Neuronal stem cell (in vitro differentiated cells): ENCODE data around the gene IFITM10.

Experiments
- DNase-seq: peaks from one replicate; pipeline ENCODE4 v3.0.0-alpha.2; 2013; ENCODE audit warnings: low spot score
- H2AFZ ChIP-seq: one replicate; pipeline ENCODE4 v1.6.1; 2013; ENCODE audit warnings: mild to moderate bottlenecking, low read length, inconsistent platforms
- H2AK5ac ChIP-seq: 2 replicates; pipeline ENCODE4 v1.6.1; 2013; ENCODE audit warnings: low read depth, mild to moderate bottlenecking, inconsistent platforms, low read length, moderate library complexity, mixed read lengths
- H2BK120ac ChIP-seq: 2 replicates; pipeline ENCODE4 v1.6.1; 2013; ENCODE audit warnings: low read depth, mild to moderate bottlenecking, inconsistent platforms, low read length, moderate library complexity, mixed read lengths
- H2BK12ac ChIP-seq: one replicate; pipeline ENCODE4 v1.6.1; 2013; ENCODE audit warnings: low read length, inconsistent platforms
- H2BK15ac ChIP-seq: 2 replicates; pipeline ENCODE4 v1.6.1; 2013; ENCODE audit warnings: mild to moderate bottlenecking, low read length, inconsistent platforms, mixed read lengths
- H2BK5ac ChIP-seq: one replicate; pipeline ENCODE4 v1.6.1; 2013; ENCODE audit warnings: inconsistent platforms, mild to moderate bottlenecking, low read length, moderate library complexity
- H3K14ac ChIP-seq: one replicate; pipeline ENCODE4 v1.6.1; 2013; ENCODE audit warnings: low read length, inconsistent platforms
- H3K18ac ChIP-seq: 2 replicates; pipeline ENCODE4 v1.6.1; 2013; ENCODE audit warnings: low read length, inconsistent platforms
- H3K23ac ChIP-seq: 2 replicates; pipeline ENCODE4 v1.6.1; 2013; ENCODE audit warnings: low read depth, mild to moderate bottlenecking, mixed read lengths, low read length, inconsistent platforms; ENCODE audit not compliant: poor library complexity
- H3K27ac ChIP-seq: replicated peaks from 3 replicates; pipeline ENCODE4 v1.5.1; 2013; ENCODE audit warnings: low read length, inconsistent platforms
- H3K27me3 ChIP-seq, 3 experiments: 2 replicates each; pipeline ENCODE4 v1.6.1; 2013; ENCODE audit warnings: low read length in 3 of 3, mild to moderate bottlenecking in 2 of 3, inconsistent platforms in 1 of 3, low read depth in 1 of 3, mixed read lengths in 1 of 3, moderate library complexity in 1 of 3; ENCODE audit not compliant: control insufficient read depth in 3 of 3, insufficient read depth in 3 of 3
- H3K36me3 ChIP-seq, 2 donors: replicated peaks in 1 of 2; 2 replicates each; pipeline ENCODE4 v1.6.1; 2013; ENCODE audit warnings: low read length in 2 of 2; ENCODE audit not compliant: control insufficient read depth in 2 of 2, insufficient read depth in 2 of 2
- H3K4ac ChIP-seq: 2 replicates; pipeline ENCODE4 v1.6.1; 2013; ENCODE audit warnings: inconsistent platforms, mild to moderate bottlenecking, low read length, moderate library complexity
- H3K4me1 ChIP-seq, 2 donors: 1 replicate in 1 of 2; 2 replicates in 1 of 2; pipeline ENCODE4 v1.6.1; 2013; ENCODE audit warnings: low read length in 2 of 2, low read depth in 1 of 2; ENCODE audit not compliant: control insufficient read depth in 2 of 2, insufficient read depth in 1 of 2
- H3K4me2 ChIP-seq: one replicate; pipeline ENCODE4 v1.6.1; 2013; ENCODE audit warnings: mild to moderate bottlenecking, low read length, inconsistent platforms; ENCODE audit not compliant: insufficient read depth, poor library complexity, severe bottlenecking
- H3K4me3 ChIP-seq, 2 donors: 2 replicates each; pipeline ENCODE4 v1.5.1; 2013; ENCODE audit warnings: low read length in 2 of 2, mild to moderate bottlenecking in 2 of 2, inconsistent platforms in 1 of 2, moderate library complexity in 1 of 2
- H3K79me1 ChIP-seq: one replicate; pipeline ENCODE4 v1.6.1; 2013; ENCODE audit warnings: low read depth, mild to moderate bottlenecking, inconsistent platforms, low read length, moderate library complexity
- H3K9ac ChIP-seq: one replicate; pipeline ENCODE4 v1.6.1; 2013; ENCODE audit warnings: mild to moderate bottlenecking, low read depth, low read length, inconsistent platforms; ENCODE audit not compliant: poor library complexity
- H3K9me3 ChIP-seq, 2 donors: replicated peaks in 1 of 2; 2 replicates each; pipeline versions ENCODE3 to v1.6.1; 2013; ENCODE audit warnings: low read length in 2 of 2, mild to moderate bottlenecking in 2 of 2, inconsistent platforms in 1 of 2, low read depth in 1 of 2, mixed read lengths in 1 of 2, moderate library complexity in 1 of 2; ENCODE audit not compliant: control insufficient read depth in 2 of 2, insufficient read depth in 1 of 2
- H4K8ac ChIP-seq: one replicate; pipeline ENCODE4 v1.6.1; 2013; ENCODE audit warnings: low read depth, mild to moderate bottlenecking, inconsistent platforms, low read length, moderate library complexity
- H4K91ac ChIP-seq: one replicate; pipeline ENCODE4 v1.6.1; 2013; ENCODE audit warnings: low read length, low read depth, mild to moderate bottlenecking, inconsistent platforms; ENCODE audit not compliant: poor library complexity
- WGBS, 2 donors: extraction: QIAGEN DNeasy Blood & Tissue Kit; methylation state at CpG; one replicate each; pipeline ENCODE4 v1.1.7; 2013; ENCODE audit warnings: missing lambda C conversion rate in 2 of 2, mixed read lengths in 1 of 2; ENCODE audit not compliant: insufficient read length in 2 of 2, insufficient replicate concordance in 1 of 2; ENCODE audit errors: extremely low coverage in 2 of 2; 5-methylcytosine and 5-hydroxymethylcytosine counted together

The IFITM10 gene

GRCh38 chr11:1784761-1785650 lies 34.6 kb upstream of the IFITM10 start:
- DNase-seq = no peak
- H3K36me3 ChIP-seq = no peaks in the 10 kb centered on the region
- no peak overlapping the region for H3K4me2 ChIP-seq
- peak overlapping the region; percentile 17 for H4K8ac ChIP-seq
- peak overlapping the region; percentile 37 for H3K4ac ChIP-seq
- H3K9ac ChIP-seq = no peak overlapping the region
- H2BK5ac ChIP-seq = peak overlapping the region; percentile 96
- H2AFZ ChIP-seq = peak overlapping the region; percentile 52
- no peak overlapping the region for H3K4me3 ChIP-seq
- H3K23ac ChIP-seq = peak overlapping the region; percentile 43
- peak overlapping the region; percentile 87 for H3K18ac ChIP-seq
- H4K91ac ChIP-seq = no peak overlapping the region
- H2AK5ac ChIP-seq = peak overlapping the region; percentile 84
- no CpG with 5 or more reads among the region's 23 CpGs for WGBS, 2 donors
- H2BK15ac ChIP-seq = peak overlapping the region; percentile 94
- peak overlapping the region; percentile 73 for H2BK12ac ChIP-seq
- H3K9me3 ChIP-seq = no peaks in the 10 kb centered on the region
- H3K27me3 ChIP-seq = peaks cover 0 to 54% (median 0%) of the 10 kb centered on the region in 3 experiments
- H3K27ac ChIP-seq = no peak overlapping the region
- peaks cover 2% of the 10 kb centered on the region for H3K79me1 ChIP-seq
- H3K4me1 ChIP-seq = peaks cover 0 to 6% of the 10 kb centered on the region in 2 donors
- no peak overlapping the region for H2BK120ac ChIP-seq
- H3K14ac ChIP-seq = peak overlapping the region; percentile 56

- Histone ChIP-seq H2BK12ac (peak overlapping the region; percentile 41), H3K4me2 (no peak overlapping the region), H2BK15ac (peak overlapping the region; percentile 87), H2BK120ac (no peak overlapping the region), H3K4me3 (no peak overlapping the region), H3K9me3 (no peaks in the 10 kb centered on the region), H3K27me3 (peaks cover 0 to 57% (median 0%) of the 10 kb centered on the region in 3 experiments), H4K8ac (no peak overlapping the region), H3K36me3 (no peaks in the 10 kb centered on the region), H3K18ac (peak overlapping the region; percentile 78), H3K14ac (peak overlapping the region; percentile 64), H2AFZ (no peak overlapping the region), H2AK5ac (peak overlapping the region; percentile 94), H3K27ac (no peak overlapping the region), H2BK5ac (peak overlapping the region; percentile 96), H3K4ac (no peak overlapping the region), H3K9ac (no peak overlapping the region), H3K4me1 (peaks cover 0 to 6% of the 10 kb centered on the region in 2 donors), H3K23ac (peak overlapping the region; percentile 89), H3K79me1 (peaks cover 4% of the 10 kb centered on the region), H4K91ac (no peak overlapping the region)
- DNase-seq = no peak
- no CpG with 5 or more reads among the region's 24 CpGs for WGBS, 2 donors
These were observed 33.5 kb upstream of the IFITM10 start for GRCh38 chr11:1783725-1784529.

- peak overlapping the region; percentile 64 for H3K14ac ChIP-seq
- H3K9me3 ChIP-seq = no peaks in the 10 kb centered on the region
- H3K4me1 ChIP-seq = peaks cover 0 to 10% of the 10 kb centered on the region in 2 donors
- no peak overlapping the region for H3K4me2 ChIP-seq
- H3K27me3 ChIP-seq = peaks cover 0 to 57% (median 0%) of the 10 kb centered on the region in 3 experiments
- no peak overlapping the region for H2AFZ ChIP-seq
- H3K36me3 ChIP-seq = no peaks in the 10 kb centered on the region
- peak overlapping the region; percentile 78 for H3K18ac ChIP-seq
- peaks cover 4% of the 10 kb centered on the region for H3K79me1 ChIP-seq
- no peak overlapping the region for H3K27ac ChIP-seq
- no CpG with 5 or more reads among the region's 20 CpGs for WGBS, 2 donors
- H2BK120ac ChIP-seq = no peak overlapping the region
- no peak overlapping the region for H2BK12ac ChIP-seq
- H2BK15ac ChIP-seq = peak overlapping the region; percentile 87
- H3K9ac ChIP-seq = peak overlapping the region; percentile 12
- H4K8ac ChIP-seq = no peak overlapping the region
- H3K4ac ChIP-seq = peak overlapping the region; percentile 78
- DNase-seq = no peak
- H3K4me3 ChIP-seq = no peak overlapping the region
- peak overlapping the region; percentile 94 for H2AK5ac ChIP-seq
- H4K91ac ChIP-seq = no peak overlapping the region
- H2BK5ac ChIP-seq = peak overlapping the region; percentile 75
- peak overlapping the region; percentile 89 for H3K23ac ChIP-seq
These were observed 32.7 kb upstream of the IFITM10 start for GRCh38 chr11:1782831-1783724.
